HG02763 (cell line): ENCODE measurements around the gene GRID1.

Experiments
- ATAC-seq: cut with Tn5 transposase; IDR thresholded peaks from one replicate; pipeline ENCODE4 v1.9.1; 2021; ENCODE audit warnings: mild to moderate bottlenecking, moderate library complexity; ENCODE audit not compliant: unreplicated experiment

GRID1 gene

GRCh38 chr10:86234541-86235270, 131.9 kb downstream of the GRID1 start:
- no peak for ATAC-seq

DNA sequence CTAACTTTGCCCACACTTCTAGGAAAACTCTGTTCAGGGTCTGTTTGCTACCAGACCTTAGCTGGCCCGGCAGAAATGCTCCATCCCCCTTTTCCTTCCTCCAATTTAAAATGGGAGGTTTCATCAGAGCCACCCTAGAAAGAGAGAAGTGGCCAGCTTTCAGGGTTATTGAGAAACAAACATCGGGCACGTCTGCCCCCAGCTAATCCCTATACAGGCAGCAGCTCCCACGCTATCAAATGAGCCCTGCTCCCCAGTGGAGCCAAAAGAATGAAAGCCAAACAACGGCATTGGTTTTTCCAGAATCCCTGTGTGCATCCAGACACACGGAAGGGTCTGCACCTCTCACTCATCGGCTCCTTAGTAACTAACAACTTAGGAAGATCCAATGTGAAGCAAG, 132.5 kb downstream of the GRID1 start:
- ATAC-seq = no peak

DNA sequence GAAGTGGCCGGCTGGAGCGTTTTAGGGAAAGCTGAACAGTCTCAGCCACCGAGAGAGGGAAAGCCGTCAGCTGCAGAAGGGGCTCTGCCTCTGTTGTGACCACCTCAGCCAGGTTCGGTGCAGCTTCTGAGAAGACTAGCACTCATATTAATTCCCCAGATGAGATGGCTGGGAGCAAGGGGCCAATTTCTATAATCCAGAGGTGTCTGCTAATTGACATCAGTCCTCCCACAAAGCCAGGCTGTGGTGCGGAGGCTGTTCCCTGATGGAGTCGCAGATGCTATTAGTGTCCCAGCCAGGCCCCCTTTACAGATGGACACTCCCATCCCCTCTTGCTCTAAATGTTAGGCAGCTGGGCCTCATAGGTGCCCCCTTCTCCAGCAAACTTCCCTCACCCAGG, 133.5 kb downstream of the GRID1 start:
- ATAC-seq = no peak

DNA sequence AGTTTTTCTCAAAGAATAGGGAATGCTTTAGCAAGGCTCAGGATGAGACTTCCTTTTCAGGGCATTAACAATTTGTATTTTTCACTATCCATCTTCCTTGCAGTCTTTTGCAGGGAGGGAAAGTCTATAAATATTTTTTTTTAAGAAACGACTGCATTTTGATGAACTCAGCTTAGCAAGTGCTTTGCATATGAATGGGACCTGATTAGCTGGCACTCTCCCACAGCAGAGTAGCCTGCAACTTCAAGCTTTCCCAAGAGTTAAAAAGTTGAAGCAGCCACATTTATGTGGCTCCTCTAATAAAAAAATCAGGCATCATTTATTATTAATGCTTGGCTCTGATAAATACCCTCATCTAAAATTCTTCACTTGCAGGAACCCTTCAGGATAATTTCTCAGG, 134.0 kb downstream of the GRID1 start:
- no peak for ATAC-seq

DNA sequence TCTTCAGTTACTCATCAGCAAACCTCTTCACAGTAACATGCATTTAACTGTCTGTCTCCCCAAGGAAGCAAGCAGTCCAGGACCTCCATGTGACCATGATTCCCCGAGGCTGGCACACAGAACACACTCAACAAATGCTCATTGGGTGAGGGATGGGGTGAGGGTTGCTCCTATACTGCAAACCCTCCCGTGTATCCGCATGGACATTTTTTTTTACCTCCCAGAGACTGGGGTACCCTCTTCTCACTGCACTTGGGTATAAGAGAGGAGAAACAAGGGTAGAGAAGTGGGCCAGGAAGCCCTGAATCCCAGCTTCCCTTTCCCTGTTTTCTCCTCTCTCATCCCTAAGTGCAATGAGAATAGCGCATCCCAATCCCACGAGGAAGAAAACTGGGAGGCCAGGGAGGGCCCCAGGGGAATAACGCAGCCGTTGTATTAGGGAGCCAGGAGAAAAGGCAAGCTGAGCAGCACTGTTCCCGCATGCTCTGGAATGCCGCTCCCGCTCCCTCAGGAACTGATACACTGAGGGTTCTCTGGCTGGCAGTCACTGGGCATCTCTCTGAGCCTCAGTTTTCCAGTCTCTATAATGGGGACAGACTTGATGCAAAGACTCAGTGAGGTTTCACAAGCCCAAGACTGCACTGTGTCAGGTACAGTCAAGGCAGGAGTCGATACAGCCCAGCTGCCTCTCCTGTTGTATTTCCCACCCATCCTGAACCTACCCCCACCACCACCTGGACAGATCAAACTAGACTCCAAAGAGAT, 134.6 kb downstream of the GRID1 start:
- no peak for ATAC-seq

DNA sequence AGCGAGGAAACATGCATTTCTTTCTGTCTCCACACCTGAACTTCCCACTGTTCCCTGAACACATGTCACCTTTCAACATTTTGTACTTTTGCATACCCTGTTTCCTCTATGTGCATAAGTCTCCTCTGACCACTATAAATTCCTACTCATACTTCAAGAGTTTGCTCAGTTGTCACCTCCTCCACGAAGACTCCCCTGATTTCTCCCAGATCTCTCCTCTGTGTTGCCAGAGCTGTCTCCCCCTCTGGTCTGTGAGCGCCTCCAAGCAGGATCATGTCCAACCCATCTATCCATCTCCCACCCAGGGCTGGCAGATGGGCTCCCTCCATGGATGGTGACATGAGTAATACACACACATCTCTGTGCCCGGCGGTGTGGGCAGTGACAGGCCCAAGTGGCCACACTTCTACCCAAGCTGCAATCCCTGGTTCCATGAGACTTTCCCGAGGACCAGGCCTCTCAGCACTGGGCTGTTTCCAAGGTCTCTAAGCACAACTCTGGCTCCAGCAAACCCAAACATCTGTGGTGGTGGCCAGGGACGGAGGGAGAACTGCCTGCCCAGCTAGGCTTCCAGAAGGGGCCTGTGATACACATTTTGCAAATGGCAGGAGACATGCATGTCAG, 135.9 kb downstream of the GRID1 start:
- no peak for ATAC-seq

GRCh38 chr10:86229811-86230556, 136.6 kb downstream of the GRID1 start:
- ATAC-seq = no peak

DNA sequence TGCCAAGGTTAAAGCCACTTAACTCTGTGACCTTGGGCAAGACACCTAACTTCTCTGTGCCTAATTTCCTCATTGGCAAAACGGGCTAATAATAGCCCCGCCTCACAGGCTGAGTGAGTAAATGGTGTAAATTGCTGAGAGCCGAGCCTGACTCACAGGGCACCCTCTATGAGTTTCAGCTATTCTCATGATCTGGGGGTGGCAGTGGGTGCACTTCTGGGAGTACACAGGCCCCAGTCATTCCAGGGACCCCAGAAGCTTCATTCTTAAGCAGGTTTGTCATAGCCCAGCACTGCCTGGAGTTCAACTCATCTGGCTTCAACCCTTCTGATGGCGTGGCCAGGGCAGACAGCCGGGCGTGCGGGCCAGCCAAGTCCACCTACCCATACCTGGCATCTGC, 137.2 kb downstream of the GRID1 start:
- no peak for ATAC-seq

DNA sequence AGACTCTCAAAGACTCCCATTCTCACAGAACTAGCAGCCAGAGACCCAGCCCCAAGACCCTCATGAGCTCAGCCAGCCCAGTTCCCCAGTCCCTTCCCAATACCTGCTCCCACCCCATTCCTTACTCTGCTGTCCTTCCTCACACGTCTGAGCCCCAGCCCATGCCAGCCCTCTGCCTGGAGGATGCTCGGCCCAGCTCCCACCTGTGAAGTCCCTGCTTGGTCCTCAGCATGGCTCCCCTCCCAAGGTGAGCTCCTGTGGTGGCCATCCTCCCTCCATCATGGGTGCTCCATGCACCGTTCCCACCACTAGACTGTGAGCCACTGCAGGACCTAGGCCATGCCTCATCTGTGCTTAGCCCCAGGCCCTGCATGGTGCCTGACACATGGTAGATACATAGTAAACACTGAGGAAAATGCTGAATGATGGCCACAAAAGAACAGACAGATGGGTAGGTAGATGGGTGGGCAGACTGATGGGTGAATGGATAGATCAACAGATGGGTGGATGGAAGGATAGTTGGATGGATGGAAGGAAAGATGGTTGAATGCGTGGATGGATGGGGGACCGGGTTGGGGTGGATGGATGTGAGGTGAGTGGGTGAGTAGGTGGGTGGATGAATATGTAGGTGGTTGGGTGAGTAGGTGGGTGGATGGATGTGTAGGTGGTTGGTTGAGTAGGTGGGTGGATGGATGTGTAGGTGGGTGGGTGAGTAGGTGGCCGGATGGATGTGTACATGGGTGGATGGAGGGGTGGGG, 138.9 kb downstream of the GRID1 start:
- no peak for ATAC-seq

- no peak for ATAC-seq
Observed at GRCh38 chr10:86226781-86227201, 139.8 kb downstream of the GRID1 start.

GRCh38 chr10:86226016-86226415, 140.6 kb downstream of the GRID1 start:
- no peak for ATAC-seq

GRCh38 chr10:86225103-86225782, 141.4 kb downstream of the GRID1 start:
- no peak for ATAC-seq

DNA sequence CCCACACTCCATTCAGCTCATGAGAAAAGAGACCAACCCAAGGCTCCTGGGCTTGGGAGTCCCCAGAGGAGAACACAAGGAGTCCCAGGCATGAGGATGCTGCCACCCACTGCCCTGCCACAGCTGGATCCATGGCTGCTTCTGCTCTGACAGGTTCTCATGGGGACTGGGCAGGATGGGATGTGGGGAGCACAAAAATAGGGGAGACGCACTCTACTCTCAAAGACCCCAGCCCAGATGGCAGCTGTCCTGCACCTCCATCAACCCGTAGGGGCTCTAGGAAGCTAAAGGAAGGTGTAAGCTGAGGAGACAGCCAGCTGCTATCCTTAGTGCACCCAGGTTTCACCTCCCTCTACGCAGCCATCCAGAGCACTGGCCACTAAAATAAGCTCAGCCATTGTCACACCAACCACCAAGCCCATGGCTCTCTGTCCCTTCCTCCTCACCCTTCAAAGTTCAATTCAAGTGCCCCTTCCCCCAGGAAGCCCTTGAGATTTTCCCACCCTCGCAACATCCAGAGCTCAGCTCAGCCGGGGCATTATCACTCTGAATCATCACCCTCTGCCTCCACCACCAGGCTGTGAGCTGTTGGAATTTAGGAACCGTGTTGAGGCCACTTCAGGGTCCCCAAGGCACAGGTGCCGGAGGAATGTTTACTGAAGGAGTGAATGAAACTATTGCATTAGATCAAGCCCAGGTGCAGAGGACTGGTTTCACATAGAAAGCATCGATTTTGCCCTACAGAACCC, 142.1 kb downstream of the GRID1 start:
- peak; percentile 61 for ATAC-seq

DNA sequence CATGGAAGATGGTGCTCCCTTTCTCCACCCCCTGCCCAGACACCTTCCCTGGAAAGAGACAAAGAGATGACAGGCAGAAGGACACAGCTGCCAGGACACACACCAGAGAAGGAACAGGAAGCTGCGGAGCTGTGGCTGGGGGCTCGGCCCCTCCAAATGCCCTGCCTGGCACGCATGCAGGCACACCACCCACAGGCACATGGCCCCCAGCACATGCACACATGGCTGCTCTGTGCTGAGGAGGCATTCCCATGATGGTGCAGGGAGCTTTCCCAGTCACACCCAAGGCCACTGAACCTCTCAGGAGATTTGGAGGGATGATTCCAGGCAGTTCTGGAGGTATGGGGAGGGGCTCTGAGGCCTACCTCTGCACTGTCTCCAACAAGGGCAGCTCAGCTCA, 143.3 kb downstream of the GRID1 start:
- ATAC-seq = no peak

- ATAC-seq = no peak
Observed at GRCh38 chr10:86222687-86223086, 143.9 kb downstream of the GRID1 start.

DNA sequence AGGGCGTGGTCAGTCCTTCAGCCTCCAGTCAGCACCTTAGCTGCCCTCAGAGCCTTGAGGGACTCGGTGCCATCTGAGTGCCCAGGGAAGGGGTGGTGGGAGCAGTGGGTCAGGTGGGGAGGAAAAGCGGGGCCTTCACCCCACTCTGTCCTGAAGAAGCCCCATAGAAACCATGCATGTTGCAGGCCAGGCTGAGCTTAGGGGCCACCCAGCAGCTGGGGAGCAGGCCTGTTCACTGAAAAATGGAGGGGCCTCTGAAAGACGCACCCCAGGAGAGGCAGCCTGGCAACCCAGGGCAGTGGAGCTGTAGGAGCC, 144.3 kb downstream of the GRID1 start:
- ATAC-seq = no peak

GRCh38 chr10:86221442-86222335, 144.9 kb downstream of the GRID1 start:
- ATAC-seq = no peak

- no peak for ATAC-seq
Observed at GRCh38 chr10:86220626-86221025, 146.0 kb downstream of the GRID1 start.
